Amygdala (tissue), 56 donors: ENCODE measurements around the gene SCYGR8.

Source experiments
- DNase-seq, 56 donors: peaks; one replicate each; lab custom pipeline; 2025; lab: John Stamatoyannopoulos, UW

The SCYGR8 gene

GRCh38 chr2:227759411-227760118 is 13.9 kb downstream of the SCYGR8 start:
- DNase-seq = no peak

GRCh38 chr2:227761740-227762476 is 16.2 kb downstream of the SCYGR8 start:
- DNase-seq = no peak

- no peak for DNase-seq
Observed at GRCh38 chr2:227765788-227766372, 20.2 kb downstream of the SCYGR8 start.

GRCh38 chr2:227766373-227766883 is 20.7 kb downstream of the SCYGR8 start:
- DNase-seq = peak in 54 of 56 donors; percentile 5 to 82 (median 52)

- no peak for DNase-seq
Observed at GRCh38 chr2:227767830-227768229, 22.1 kb downstream of the SCYGR8 start.

GRCh38 chr2:227772197-227772661 is 26.5 kb downstream of the SCYGR8 start:
- DNase-seq = no peak

- DNase-seq = no peak
Observed at GRCh38 chr2:227772932-227773331, 27.2 kb downstream of the SCYGR8 start.

GRCh38 chr2:227774011-227774624 is 28.4 kb downstream of the SCYGR8 start:
- DNase-seq = no peak

GRCh38 chr2:227774895-227775842 is 29.5 kb downstream of the SCYGR8 start:
- DNase-seq = no peak

GRCh38 chr2:227780981-227781615 is 35.4 kb downstream of the SCYGR8 start:
- DNase-seq = no peak

GRCh38 chr2:227781841-227782240 is 36.1 kb downstream of the SCYGR8 start:
- no peak for DNase-seq

- no peak for DNase-seq
Observed at GRCh38 chr2:227782804-227783203, 37.1 kb downstream of the SCYGR8 start.

GRCh38 chr2:227783404-227784138 is 37.9 kb downstream of the SCYGR8 start:
- DNase-seq = no peak

- no peak for DNase-seq
Observed at GRCh38 chr2:227785293-227785692, 39.6 kb downstream of the SCYGR8 start.

GRCh38 chr2:227788561-227789018 is 42.9 kb downstream of the SCYGR8 start:
- no peak for DNase-seq

GRCh38 chr2:227789803-227790202 is 44.1 kb downstream of the SCYGR8 start:
- DNase-seq = no peak

- DNase-seq = no peak
Observed at GRCh38 chr2:227793148-227793712, 47.5 kb downstream of the SCYGR8 start.
